T-cell (primary cell): Measurements from ENCODE around the gene PTP4A1. TPM values are rescaled to one million over a fixed set of nuclear protein-coding genes. Genes with fewer than 3 reads are reported as not detected.

ENCODE experiments used
- ATAC-seq, 4 experiments: fragments of 200-7000 bp in 3 of 4; fragments of 150-1000 bp in 1 of 4; cut with Tn5 transposase; replicated peaks in 1 of 4; 1 replicate in 3 of 4; 2 replicates in 1 of 4; pipeline ENCODE4 v1.10.0; 2021; ENCODE audit warnings: moderate library complexity in 3 of 4, mild to moderate bottlenecking in 2 of 4, moderate number of reproducible peaks in 1 of 4
- CTCF ChIA-PET, 2 donors: fragments of 300-600 bp; sonication (Branson Sonifier 250); formaldehyde crosslinking; loops; one replicate each; lab custom pipeline; 2022; ENCODE audit warnings: antibody characterized with exemption in 2 of 2; lab: Charles Lee
- POLR2A ChIA-PET, 2 donors: fragments of 300-600 bp; sonication (Branson Sonifier 250); formaldehyde crosslinking; loops; one replicate each; lab custom pipeline; 2022; ENCODE audit warnings: antibody characterized with exemption in 2 of 2; lab: Charles Lee
- DNase-seq, 35 experiments: peaks; one replicate each; pipeline versions ENCODE4 v3.0.0 to v3.0.0-alpha.2; 2013 to 2023
- H3K27ac ChIP-seq: one replicate; pipeline ENCODE4 v1.5.1; 2013; ENCODE audit warnings: low read length
- H3K27me3 ChIP-seq, 2 experiments: replicated peaks in 1 of 2; 1 replicate in 1 of 2; 2 replicates in 1 of 2; pipeline versions ENCODE4 v1.6.1 to v1.7.0; 2013; ENCODE audit warnings: low read length in 1 of 2, mixed read lengths in 1 of 2; ENCODE audit not compliant: control insufficient read depth in 2 of 2, insufficient read depth in 2 of 2; ENCODE audit errors: extremely low read depth in 1 of 2
- H3K36me3 ChIP-seq, 2 donors: 1 replicate in 1 of 2; 2 replicates in 1 of 2; pipeline versions ENCODE4 v1.6.1 to v1.7.0; 2013; ENCODE audit warnings: low read length in 1 of 2; ENCODE audit not compliant: control insufficient read depth in 2 of 2, insufficient read depth in 1 of 2; ENCODE audit errors: extremely low read depth in 1 of 2
- H3K4me1 ChIP-seq, 2 experiments: 1 replicate in 1 of 2; 2 replicates in 1 of 2; pipeline versions ENCODE4 v1.6.1 to v1.7.0; 2013; ENCODE audit warnings: low read length in 2 of 2, mixed read lengths in 1 of 2; ENCODE audit not compliant: insufficient read depth in 2 of 2, control insufficient read depth in 1 of 2; ENCODE audit errors: extremely low read depth in 1 of 2
- H3K4me3 ChIP-seq, 2 donors: 1 replicate in 1 of 2; 2 replicates in 1 of 2; pipeline versions ENCODE4 v1.5.1 to v1.7.0; 2013; ENCODE audit warnings: mild to moderate bottlenecking in 2 of 2, low read length in 1 of 2, moderate library complexity in 1 of 2; ENCODE audit not compliant: control insufficient read depth in 1 of 2; ENCODE audit errors: extremely low read depth in 1 of 2
- H3K9me3 ChIP-seq: 2 replicates; pipeline ENCODE4 v1.7.0; 2013
- H3K27ac Mint-ChIP-seq, 2 donors: one replicate each; pipeline ENCODE4 v1.8.0; 2020 to 2021; ENCODE audit warnings: mild to moderate bottlenecking in 2 of 2, mixed read lengths in 2 of 2
- H3K27me3 Mint-ChIP-seq, 2 donors: one replicate each; pipeline ENCODE4 v1.8.0; 2021 to 2022; ENCODE audit warnings: mixed read lengths in 2 of 2
- H3K36me3 Mint-ChIP-seq: one replicate; pipeline ENCODE4 v1.8.0; 2021; ENCODE audit warnings: mixed read lengths
- H3K4me1 Mint-ChIP-seq, 3 donors: one replicate each; pipeline ENCODE4 v1.8.0; 2020 to 2022; ENCODE audit warnings: mixed read lengths in 3 of 3, mild to moderate bottlenecking in 1 of 3
- H3K4me3 Mint-ChIP-seq, 3 donors: one replicate each; pipeline ENCODE4 v1.8.0; 2020 to 2022; ENCODE audit warnings: mild to moderate bottlenecking in 3 of 3, mixed read lengths in 3 of 3, moderate library complexity in 3 of 3
- H3K9me3 Mint-ChIP-seq, 3 donors: one replicate each; pipeline ENCODE4 v1.8.0; 2020 to 2022; ENCODE audit warnings: mixed read lengths in 3 of 3
- WGBS: methylation state at CpG from one replicate; pipeline ENCODE4 v1.1.5; 2013; ENCODE audit warnings: missing lambda C conversion rate; ENCODE audit not compliant: insufficient coverage; 5-methylcytosine and 5-hydroxymethylcytosine counted together
- total RNA-seq, 35 experiments: library from RNA in 6 of 35; stranded (reverse) in 6 of 35; fragments of 120-200 nt in 1 of 35; gene quantifications; one replicate each; pipeline versions ENCODE4 v1.2.1 to v1.2.4 and lab custom pipeline; 2013 to 2026

PTP4A1 gene
- total RNA-seq, 5 donors from 2014 or later (not counting 1 experiment from before 2014, with no cell fraction given): 28.9 to 160 (median 32.0) TPM

GRCh38 chr6:63560801-63561287, 11.4 kb upstream of the PTP4A1 start:
- H3K4me1 Mint-ChIP-seq: no peaks in the 10 kb centered on the region
- no peak for ATAC-seq
- H3K27ac Mint-ChIP-seq: no peak overlapping the region
- no peak for DNase-seq
- H3K4me3 ChIP-seq: no peak overlapping the region
- no peaks in the 10 kb centered on the region for H3K27me3 ChIP-seq
- H3K4me1 ChIP-seq: no peaks in the 10 kb centered on the region
- H3K27ac ChIP-seq: no peak overlapping the region
- ChIA-PET POLR2A (no interaction called here), CTCF (no interaction called here)
- peaks cover 14 to 28% of the 10 kb centered on the region in 2 donors for H3K27me3 Mint-ChIP-seq
- H3K9me3 Mint-ChIP-seq: no peaks in the 10 kb centered on the region
- H3K4me3 Mint-ChIP-seq: no peak overlapping the region
- no CpG with 5 or more reads among the region's 1 CpG for WGBS
- no peaks in the 10 kb centered on the region for H3K36me3 ChIP-seq
- H3K36me3 Mint-ChIP-seq: no peaks in the 10 kb centered on the region
- no peaks in the 10 kb centered on the region for H3K9me3 ChIP-seq

- Histone ChIP-seq H3K4me3 (no peak overlapping the region), H3K27me3 (no peaks in the 10 kb centered on the region), H3K36me3 (no peaks in the 10 kb centered on the region), H3K9me3 (no peaks in the 10 kb centered on the region), H3K27ac (no peak overlapping the region), H3K4me1 (no peaks in the 10 kb centered on the region)
- Mint-ChIP-seq H3K36me3 (no peaks in the 10 kb centered on the region), H3K9me3 (no peaks in the 10 kb centered on the region), H3K27ac (no peak overlapping the region), H3K4me1 (no peaks in the 10 kb centered on the region), H3K27me3 (peaks cover 14 to 27% of the 10 kb centered on the region in 2 donors), H3K4me3 (no peak overlapping the region)
- ATAC-seq (no peak), DNase-seq (no peak)
- WGBS: 60% methylated on average over 1 of the region's 2 CpGs
- ChIA-PET CTCF (no interaction called here), POLR2A (no interaction called here)
These were observed 11.0 kb upstream of the PTP4A1 start for GRCh38 chr6:63561288-63561687.

- CTCF ChIA-PET: no interaction called here
- Histone ChIP-seq H3K36me3 (no peaks in the 10 kb centered on the region), H3K27me3 (no peaks in the 10 kb centered on the region), H3K4me1 (no peaks in the 10 kb centered on the region), H3K27ac (no peak overlapping the region), H3K4me3 (no peak overlapping the region), H3K9me3 (no peaks in the 10 kb centered on the region)
- POLR2A ChIA-PET: no interaction called here
- no peak for DNase-seq
- H3K36me3 Mint-ChIP-seq: no peaks in the 10 kb centered on the region
- H3K27ac Mint-ChIP-seq: no peak overlapping the region
- no peak for ATAC-seq
- no peak overlapping the region for H3K4me3 Mint-ChIP-seq
- no peaks in the 10 kb centered on the region for H3K4me1 Mint-ChIP-seq
- no peaks in the 10 kb centered on the region for H3K9me3 Mint-ChIP-seq
- 83% methylated on average over 1 of the region's 1 CpG for WGBS
- H3K27me3 Mint-ChIP-seq: peaks cover 10 to 13% of the 10 kb centered on the region in 2 donors
These were observed 9.0 kb upstream of the PTP4A1 start for GRCh38 chr6:63563235-63563634.

- no peak overlapping the region for H3K4me3 ChIP-seq
- H3K27ac ChIP-seq: no peak overlapping the region
- no peaks in the 10 kb centered on the region for H3K27me3 ChIP-seq
- no peaks in the 10 kb centered on the region for H3K4me1 Mint-ChIP-seq
- H3K36me3 ChIP-seq: no peaks in the 10 kb centered on the region
- no peak for ATAC-seq
- ChIA-PET CTCF (interaction anchor here (0.7 to 1.5 kb wide), 3 partner anchors 13 to 33 kb away, joined by 3 to 4 read pairs (median 4); no protein-coding TSS in a partner anchor), POLR2A (interaction anchor here in 1 of 2 donors (0.5 kb wide), 1 partner anchor 93 kb away, joined by 3 read pairs; no protein-coding TSS in a partner anchor)
- H3K4me3 Mint-ChIP-seq: no peak overlapping the region
- no CpG with 5 or more reads among the region's 4 CpGs for WGBS
- no peaks in the 10 kb centered on the region for H3K9me3 ChIP-seq
- peaks cover 4 to 9% of the 10 kb centered on the region in 2 donors for H3K27me3 Mint-ChIP-seq
- H3K9me3 Mint-ChIP-seq: no peaks in the 10 kb centered on the region
- H3K36me3 Mint-ChIP-seq: no peaks in the 10 kb centered on the region
- DNase-seq: no peak
- H3K4me1 ChIP-seq: no peaks in the 10 kb centered on the region
- no peak overlapping the region for H3K27ac Mint-ChIP-seq
These were observed 7.1 kb upstream of the PTP4A1 start for GRCh38 chr6:63565058-63565726.

GRCh38 chr6:63565727-63566596, 6.3 kb upstream of the PTP4A1 start:
- H3K27ac Mint-ChIP-seq: no peak overlapping the region

GRCh38 chr6:63567966-63568365, 4.3 kb upstream of the PTP4A1 start:
- POLR2A ChIA-PET: no interaction called here
- DNase-seq (no peak), ATAC-seq (no peak)
- no peak overlapping the region for H3K4me3 Mint-ChIP-seq
- Histone ChIP-seq H3K27me3 (no peaks in the 10 kb centered on the region), H3K4me3 (no peak overlapping the region), H3K9me3 (no peaks in the 10 kb centered on the region), H3K36me3 (no peaks in the 10 kb centered on the region), H3K27ac (no peak overlapping the region), H3K4me1 (peaks cover 4 to 7% of the 10 kb centered on the region in 2 experiments)
- no CpG with 5 or more reads among the region's 1 CpG for WGBS
- peaks cover 5 to 10% (median 8%) of the 10 kb centered on the region in 3 donors for H3K4me1 Mint-ChIP-seq
- no peaks in the 10 kb centered on the region for H3K36me3 Mint-ChIP-seq
- no peaks in the 10 kb centered on the region for H3K9me3 Mint-ChIP-seq
- H3K27me3 Mint-ChIP-seq: peaks cover 4 to 5% of the 10 kb centered on the region in 2 donors
- CTCF ChIA-PET: no interaction called here
- H3K27ac Mint-ChIP-seq: no peak overlapping the region

More at GRCh38 chr6:63565727-63566596, 6.3 kb upstream of the PTP4A1 start:
- Mint-ChIP-seq H3K36me3 (no peaks in the 10 kb centered on the region), H3K4me3 (no peak overlapping the region), H3K27me3 (peaks cover 4 to 5% of the 10 kb centered on the region in 2 donors), H3K4me1 (peaks cover 0 to 1% (median under 1%) of the 10 kb centered on the region in 3 donors), H3K9me3 (no peaks in the 10 kb centered on the region)
- Histone ChIP-seq H3K27ac (no peak overlapping the region), H3K27me3 (no peaks in the 10 kb centered on the region), H3K9me3 (no peaks in the 10 kb centered on the region), H3K4me3 (no peak overlapping the region), H3K4me1 (no peaks in the 10 kb centered on the region), H3K36me3 (no peaks in the 10 kb centered on the region)
- DNase-seq: no peak
- 100% methylated on average over 1 of the region's 4 CpGs for WGBS
- ChIA-PET POLR2A (no interaction called here), CTCF (no interaction called here)
- no peak for ATAC-seq
